HG03571 (cell line): Measurements from ENCODE around the gene RAB40AL.
"Not testable (repeated sequence)": the region's sequence is repeated elsewhere in the genome, so short reads cannot be mapped to it uniquely, and the experiment has no call there.

Experiments used
- ATAC-seq: cut with Tn5 transposase; IDR thresholded peaks from one replicate; pipeline ENCODE4 v1.9.1; 2021; ENCODE audit not compliant: unreplicated experiment

The RAB40AL gene, protein sequence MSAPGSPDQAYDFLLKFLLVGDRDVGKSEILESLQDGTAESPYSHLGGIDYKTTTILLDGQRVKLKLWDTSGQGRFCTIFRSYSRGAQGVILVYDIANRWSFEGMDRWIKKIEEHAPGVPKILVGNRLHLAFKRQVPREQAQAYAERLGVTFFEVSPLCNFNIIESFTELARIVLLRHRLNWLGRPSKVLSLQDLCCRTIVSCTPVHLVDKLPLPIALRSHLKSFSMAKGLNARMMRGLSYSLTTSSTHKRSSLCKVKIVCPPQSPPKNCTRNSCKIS

DNA sequence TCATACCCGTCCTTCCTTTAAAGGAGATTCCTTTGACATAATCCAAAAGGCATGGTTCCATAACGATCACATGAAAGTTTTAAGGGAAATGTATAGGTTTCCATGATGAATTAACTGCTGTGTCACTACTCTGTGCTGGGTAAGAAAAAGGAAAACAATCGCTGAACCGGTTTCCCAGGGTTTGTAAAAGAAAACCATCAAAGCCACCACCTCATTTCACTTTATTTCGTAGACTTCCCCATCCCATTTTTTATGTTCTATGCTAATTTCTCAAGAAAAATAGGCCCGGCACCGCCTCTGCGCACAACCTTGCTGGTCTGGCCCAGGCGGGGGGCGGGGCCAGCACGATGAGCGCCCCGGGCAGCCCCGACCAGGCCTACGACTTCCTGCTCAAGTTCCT lies at the start of gene RAB40AL:
Gene RAB40AL, plus strand, starts transcription at position 301 of the 400 bp plus-strand sequence. Its CDS starts 47 bp downstream, at position 348.
- ATAC-seq, result not testable (repeated sequence)

DNA sequence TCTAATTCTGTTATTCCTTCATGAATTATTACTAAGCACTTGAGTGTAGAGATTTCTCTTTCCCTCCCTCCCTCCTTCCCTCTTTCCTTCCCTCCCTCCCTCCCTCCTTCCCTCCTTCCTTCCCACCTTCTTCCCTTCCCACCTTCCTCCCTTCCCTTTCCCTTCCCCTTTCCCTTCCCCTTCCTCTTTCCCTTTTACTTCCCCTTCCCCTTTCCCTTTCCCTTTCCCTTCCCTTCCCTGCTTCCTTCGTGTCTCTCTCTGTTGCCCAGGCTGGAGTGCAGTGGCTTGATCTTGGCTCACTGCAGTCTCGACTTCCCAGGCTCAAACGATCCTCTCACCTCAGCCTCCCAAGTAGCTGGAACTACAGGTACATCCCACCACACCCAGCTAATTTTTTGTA lies 49.4 kb upstream of the RAB40AL start:
- no peak for ATAC-seq

DNA sequence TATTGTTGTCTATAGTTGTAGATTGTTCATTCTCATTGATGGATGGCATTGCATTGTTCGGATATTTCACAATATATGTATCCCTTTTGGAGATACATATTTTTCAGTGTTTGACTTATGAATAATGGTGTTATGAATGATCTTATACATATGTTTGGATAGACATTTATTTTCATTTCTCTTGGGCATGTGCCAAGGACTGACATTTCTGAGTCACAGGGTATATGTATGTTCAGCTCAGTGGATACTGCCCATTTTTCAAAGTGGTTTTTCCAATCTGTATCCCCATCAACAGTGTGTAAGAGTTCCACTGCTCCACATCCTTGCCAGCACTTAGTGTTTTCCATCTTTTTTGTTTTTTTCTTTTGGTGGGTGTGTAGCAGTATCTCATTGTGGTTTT lies 45.0 kb upstream of the RAB40AL start:
- ATAC-seq, result no peak

DNA sequence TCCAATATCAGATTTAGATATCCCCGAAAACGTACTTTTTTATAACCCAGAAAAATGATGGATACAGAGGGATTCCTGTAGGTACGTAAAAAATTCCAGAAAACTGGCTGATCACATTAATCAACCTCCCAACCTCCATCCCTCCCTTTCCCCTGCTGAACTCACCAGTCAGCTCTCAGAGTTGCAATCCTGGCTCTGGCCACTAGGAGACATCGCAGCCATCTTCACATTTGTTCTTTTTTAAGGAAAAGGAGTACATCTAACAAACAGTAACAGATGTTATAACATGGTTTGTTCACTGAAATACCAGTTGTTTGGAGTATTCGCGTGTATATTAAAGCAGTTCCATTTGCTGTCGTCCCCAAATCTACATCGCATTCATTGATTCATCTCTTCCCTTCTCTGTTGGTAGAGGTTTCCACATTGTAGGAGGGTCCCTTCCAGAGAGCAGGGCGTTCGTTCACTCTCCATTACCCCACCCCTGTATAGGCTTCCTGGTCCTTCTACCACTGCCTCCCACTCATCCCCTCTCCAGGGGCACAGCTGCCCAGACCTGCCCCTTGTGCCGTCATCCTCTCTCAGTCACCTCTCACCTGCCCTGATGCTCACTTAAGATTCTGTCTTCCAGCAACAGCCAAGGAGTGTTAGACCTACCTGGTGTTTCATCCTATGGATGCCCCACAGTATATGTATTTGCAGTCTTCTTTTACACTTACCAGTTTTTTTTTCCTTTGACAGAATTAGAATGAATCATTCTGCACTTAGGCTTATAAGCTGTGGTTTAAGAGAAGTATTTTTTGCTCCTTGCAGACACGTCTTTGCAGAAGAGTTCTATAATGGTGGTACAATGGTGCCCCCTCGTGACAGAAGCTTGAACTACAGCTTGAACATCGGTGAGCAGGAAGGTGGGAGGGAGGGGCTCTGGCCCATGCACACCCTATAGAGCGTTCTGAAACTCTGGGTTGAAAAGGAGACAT lies 36.8 kb upstream of the RAB40AL start:
- no peak for ATAC-seq

DNA sequence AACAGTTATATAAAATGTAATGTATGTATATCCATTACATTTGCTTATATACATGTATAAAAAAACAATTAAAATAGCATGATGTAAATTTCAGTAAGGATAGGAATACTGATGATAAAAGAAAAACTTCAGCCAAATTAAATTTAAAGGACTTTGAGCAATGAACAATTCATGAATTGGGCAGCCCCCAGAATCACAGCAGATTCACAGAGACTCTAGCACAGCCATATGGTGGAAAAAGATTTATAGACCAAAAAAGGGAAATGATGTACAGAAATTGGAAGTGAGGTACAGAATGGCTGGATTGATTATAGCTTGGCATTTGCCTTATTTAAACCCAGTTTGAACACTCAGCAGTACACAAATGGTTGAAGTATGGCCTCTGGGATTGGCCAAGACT lies 34.7 kb upstream of the RAB40AL start:
- no peak for ATAC-seq

DNA sequence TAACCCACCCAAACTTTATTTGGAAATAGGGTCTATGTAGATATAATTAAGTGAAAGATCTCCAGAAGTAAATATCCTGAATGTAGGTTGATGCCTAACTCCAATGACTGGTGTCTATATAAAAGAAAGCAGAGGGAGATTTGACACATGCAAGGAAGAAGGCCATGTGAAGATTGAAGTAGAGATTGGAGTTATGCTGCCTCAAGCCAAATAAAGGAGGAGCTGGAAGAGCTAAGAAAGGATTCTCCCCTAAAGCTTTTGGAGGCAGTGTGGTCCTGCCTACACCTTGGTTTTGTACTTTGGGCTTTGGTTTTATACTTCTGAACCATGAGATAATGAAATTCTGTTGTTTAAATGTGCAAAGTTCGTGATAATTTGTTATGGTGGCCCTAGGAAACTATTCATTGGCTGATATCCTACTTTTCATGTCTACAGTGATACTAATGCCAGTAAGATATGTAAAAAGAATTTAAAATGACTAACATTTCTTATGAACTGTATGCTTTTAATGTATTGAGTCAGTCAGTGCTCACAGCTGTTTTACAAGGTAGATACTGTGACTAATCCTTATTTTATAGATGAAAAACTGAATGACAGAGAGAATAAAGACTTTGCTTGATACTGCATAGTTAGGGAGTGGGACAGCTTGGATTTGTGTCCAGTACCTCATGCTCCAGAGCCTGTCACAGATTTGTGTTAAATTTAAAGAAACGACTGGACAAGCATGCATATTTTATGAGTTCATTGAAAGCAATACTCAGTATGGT lies 5.9 kb upstream of the RAB40AL start:
- no peak for ATAC-seq

DNA sequence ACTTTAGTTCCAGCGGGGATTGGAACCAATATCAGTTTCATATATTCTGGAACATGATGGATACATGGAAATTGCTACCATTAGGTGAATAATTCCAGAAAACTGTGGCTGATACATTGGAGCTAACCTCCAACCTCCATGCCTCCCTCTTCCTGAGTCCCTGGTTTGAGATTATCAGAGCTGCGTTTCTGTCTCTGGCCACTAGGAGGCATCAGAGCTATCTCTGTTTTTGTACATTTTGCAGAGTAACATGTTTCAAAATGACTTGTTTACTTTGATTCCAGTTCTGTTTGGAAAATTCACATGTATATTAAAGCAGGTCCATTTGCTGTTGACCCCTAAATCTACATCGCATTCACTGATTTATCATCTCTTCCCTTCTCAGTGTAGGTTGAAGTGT lies 2.4 kb upstream of the RAB40AL start:
- ATAC-seq, result no peak

DNA sequence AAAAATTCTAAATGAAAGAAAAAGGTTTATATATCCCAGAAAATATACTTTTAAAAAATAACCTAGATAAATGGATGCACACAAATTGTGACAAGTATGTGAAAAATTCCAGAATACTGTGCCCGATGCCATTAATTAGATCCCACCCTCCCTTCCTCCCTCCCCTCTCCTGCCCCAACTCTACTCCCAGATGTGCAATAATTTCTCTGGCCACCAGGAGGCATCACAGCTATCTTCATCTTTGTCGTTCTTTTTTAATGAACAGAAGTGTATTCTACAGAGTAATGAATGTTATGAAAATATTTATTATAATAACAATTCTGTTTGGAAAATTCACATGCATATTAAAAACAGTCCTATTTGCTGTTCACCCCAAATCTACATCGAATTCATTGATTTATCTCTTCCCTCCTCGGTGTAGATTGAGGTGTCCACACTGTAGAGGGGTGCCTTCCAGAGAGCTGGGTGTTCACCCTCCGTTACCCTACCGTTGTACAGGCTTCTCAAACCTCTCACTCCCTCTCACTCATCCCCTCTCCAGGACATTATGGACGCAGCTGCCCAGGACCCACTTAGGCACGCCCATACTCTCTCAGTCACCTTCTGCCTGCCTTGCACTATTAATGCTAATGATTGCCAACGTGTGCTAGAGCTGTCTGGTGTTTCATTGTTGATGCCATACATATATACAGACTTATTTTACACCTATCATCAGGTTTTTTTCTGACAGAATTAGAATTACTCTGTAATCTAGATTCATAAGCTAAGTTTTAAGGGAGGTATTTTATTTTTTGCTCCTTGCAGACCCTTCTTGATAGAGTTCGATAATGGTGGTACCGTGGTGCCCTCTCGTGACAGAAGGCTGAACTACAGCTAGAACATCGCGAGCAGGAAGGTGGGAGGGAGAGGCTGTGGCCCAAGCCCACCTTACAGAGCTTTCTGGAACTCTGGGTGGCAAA lies 14.1 kb downstream of the RAB40AL start:
- no peak for ATAC-seq

DNA sequence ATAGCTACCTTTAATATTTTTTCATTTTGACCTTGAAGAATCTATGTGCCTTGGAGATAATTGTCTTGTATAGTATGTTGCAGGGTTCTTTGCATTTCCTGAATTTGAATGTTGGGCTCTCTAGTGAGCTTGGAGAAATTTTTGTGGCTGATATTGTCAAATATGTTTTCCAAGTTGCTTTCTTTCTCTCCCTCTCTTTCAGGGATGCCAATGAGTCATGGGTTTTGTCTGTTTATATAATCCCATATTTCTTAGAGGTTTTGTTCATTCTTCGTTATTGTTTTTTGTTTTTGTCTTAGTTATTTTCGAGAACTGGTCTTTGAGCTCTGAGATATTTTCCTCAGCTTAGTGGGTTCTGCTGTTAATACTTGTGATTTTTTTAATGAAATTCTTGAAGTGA lies 20.7 kb downstream of the RAB40AL start:
- no peak for ATAC-seq

DNA sequence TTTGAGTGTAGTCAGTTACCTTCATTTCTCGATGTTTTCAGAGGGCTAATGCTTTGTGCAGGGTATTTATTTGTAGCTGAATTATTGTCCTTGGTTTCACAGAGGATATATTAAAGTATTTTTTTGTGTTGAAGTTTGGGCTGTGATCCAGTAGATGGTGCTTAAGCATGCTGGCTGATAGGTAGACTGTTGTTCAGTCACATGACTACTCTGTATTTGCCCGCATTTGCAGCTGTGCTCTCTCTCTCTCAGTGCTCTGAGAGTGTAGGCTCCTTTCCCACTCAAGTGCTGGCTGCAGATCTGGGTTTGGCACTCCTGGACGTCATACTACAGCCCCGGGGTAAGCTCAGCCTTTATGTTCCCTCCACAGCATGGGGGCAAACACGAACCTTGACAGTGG lies 21.7 kb downstream of the RAB40AL start:
- no peak for ATAC-seq

DNA sequence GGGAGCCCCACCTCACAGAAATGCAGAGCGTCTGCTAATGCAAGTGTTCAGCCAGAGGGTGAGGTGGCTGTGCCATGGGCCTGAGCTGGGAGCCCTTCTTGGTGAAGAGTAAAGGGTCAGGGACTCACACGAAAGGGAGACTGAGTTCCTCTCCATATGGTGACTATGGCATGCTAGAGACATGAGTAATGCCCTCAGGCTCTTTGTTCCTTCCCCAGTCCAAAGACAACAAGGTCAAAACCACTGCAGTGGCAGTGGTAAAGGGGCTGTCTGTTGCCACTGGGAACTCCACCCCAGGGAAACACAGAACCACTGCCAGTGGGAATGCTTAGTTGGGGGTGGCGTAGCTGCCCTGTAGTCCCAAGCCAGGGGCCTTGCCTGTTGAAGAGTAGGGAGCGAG lies 22.4 kb downstream of the RAB40AL start:
- no peak for ATAC-seq

DNA sequence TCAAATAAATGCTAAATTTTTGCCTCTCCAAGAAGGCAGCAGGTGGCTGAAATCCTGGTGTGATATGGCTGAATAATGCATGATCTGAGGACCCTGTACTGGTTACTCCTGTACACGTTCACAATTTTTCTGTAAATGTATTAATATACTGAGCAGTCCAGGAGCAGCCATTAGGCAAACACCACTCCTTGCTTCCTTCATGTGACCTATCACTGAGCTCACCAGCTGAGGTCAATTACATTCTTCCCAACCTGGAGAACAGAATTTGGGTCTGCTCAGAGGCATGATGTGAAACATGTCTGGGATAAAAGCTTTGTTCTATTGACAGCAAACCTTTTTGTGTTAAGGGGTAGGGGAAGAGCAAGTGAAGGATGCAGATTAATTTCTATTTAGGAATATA lies 26.9 kb downstream of the RAB40AL start:
- ATAC-seq, result no peak

DNA sequence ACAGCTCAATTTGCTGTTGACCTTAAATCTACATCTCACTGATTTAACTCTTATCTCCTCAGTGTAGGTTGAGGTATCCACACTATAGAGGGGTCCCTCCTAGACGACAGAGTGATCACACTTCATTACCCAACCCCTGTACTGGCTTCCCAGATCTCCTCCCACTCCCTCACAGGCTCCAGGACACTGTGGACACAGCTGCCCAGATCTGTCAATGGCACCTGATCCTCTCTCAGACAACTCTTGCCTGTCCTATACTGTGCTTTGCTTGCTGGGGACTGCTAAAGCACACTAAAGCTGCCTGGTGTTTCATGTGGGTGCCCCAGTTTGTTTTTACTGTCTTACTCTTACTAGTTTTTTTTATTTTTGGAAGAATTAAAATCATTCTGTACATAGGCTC lies 27.9 kb downstream of the RAB40AL start:
- no peak for ATAC-seq

DNA sequence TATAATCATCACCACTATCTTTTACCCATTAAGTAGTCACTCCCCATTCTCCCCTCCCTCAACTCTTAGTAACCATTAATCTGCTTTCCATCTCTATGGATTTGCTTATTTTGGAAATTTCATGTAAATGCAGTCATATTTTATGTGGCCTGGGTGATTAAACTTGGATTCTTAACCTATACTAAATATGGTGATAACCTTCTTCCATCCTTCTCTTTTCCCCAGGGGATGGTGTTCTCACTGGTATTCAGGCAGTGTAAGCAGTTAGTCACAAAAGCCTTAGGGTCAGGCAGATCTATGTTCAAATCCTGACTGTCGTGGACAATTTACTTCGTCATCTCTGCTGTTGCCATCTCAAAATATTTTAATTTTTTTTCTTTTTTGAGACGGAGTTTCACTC lies 29.6 kb downstream of the RAB40AL start:
- no peak for ATAC-seq

DNA sequence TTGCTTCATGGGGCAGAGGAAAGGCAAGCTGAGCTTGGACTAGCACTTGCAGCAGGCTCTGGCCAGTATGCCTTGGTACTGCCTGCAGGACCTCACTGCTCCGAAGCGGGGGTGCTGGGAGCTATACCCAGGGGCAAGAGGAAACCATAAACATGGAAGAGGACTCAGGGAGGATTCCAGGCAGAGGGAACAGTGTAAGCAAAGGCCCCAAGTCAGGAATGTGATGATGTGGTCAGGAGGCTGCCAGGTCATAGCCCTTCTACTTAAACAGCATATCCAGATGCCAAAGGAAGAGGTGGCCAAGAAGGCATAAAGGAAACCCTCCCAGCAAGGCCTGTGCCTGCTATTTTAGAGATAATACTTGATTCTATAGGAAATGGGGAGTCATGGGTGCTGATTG lies 31.1 kb downstream of the RAB40AL start:
- ATAC-seq, result no peak

DNA sequence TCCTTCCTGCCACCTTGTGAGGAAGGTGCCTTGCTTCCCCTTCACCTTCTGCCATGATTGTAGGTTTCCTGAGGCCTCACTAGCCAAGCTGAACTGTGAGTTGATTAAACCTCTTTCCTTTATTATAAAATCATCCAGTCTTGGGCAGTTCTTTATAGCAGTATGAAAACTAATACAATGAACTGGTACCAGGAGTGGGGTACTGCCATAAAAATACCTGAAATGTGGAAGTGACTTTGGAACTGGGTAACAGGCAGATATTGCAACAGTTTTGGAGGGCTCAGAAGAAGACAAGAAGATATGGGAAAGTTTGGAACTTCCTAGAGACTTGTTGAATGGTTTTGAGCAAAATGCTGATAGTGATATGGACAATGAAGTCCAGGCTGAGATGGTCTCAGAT lies 34.5 kb downstream of the RAB40AL start:
- not testable (repeated sequence) for ATAC-seq

DNA sequence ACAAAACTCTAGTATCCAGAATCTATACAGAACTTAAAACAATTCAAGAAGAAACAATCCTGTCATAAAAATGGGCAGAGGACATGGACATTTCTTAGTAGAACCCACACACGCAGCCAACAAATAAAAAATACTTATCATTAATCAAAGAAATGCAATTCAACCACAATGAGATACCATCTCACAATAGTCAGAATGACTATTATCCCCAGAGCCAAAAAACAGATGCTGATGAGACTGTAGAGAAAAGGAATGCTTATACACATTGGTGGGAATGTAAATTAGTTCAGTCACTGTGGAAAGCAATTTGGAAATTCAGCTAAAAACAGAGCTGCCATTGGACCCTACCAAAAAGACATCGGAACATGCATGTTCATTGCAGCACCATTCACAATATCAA lies 37.9 kb downstream of the RAB40AL start:
- ATAC-seq, result no peak

DNA sequence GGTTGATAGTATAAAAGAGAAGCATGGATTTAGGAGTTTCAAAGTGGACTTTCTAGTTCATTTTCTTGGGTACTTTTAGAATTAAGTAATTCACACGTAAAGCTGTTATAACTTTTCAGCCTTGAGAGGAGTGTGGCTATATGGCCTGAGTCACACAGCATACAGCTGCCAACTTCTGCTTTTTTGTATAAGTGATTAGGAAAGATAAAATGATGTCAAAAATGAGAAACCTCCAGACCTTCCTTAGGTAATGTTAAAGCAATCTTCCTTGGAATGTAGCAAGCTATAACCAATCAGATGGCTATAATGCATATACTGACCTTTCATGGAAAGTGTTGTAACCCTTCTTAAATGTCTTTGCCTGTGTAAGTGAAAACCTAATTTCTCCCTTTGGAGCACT lies 39.2 kb downstream of the RAB40AL start:
- no peak for ATAC-seq

DNA sequence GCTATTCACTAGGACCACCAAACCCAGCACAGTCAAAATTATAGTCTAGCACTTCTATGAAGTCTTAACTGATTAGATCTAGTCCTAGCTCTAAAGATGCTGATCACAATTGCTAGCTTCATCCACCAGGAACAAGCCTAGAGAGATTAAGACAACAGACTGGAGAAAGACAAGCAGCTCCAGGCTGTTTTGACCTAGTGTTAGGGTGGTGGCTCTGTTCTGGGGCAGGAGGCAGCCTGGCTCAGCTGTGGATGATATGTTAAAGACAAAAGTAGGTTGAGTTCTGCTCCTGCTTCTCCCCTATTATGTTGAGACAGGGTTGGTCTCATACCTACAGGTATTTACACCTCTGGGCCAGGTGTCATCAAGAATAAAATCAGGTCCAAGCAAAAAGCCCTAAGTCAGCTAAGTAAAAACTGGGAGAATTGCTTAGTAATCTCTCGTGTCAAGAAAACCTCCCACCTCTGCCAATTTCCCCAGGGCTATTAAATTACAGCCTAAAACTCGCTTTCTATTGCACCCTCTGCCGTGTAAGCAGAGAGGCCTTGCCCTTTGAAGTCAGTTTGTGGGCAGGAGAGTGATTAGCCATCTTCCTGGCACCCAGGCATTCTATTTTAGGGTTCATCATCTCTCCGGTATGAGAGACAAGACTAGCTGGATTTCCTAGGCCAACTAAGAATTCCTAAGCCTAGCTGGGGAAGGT lies 39.9 kb downstream of the RAB40AL start:
- ATAC-seq, result no peak

DNA sequence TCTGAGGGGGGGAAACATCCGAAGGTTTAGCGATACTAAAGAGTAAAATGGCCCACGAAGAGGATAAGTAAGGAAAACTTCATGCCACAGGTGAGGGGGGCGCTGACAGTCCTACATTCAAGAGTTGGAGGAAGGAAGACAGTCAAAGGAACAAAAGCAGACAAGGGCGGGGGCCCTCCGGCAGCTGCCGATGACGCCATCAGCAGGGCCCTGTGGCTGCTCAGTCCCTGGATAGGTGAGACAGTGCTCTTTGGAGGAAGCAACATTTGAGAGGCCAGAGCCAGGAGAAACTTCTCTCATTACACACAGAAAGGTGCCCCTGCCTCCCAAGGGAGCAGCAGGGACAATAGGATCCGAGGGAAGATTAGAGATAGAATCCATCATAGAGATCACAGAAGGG lies 41.5 kb downstream of the RAB40AL start:
- ATAC-seq, result no peak
